Adrenal gland (tissue), 5 donors: ENCODE data around the gene FOXJ3.

Experiments
- CTCF ChIP-seq, 6 experiments: fragments of 450-650 bp in 4 of 6; fragments of 200-600 bp in 2 of 6; sonication (generic) in 1 of 6; IDR thresholded peaks; 1 replicate in 5 of 6; 2 replicates in 1 of 6; pipeline versions ENCODE4 v1.5.1 to v1.8.0; 2016 to 2021; ENCODE audit warnings: antibody characterized with exemption in 6 of 6, mild to moderate bottlenecking in 2 of 6, moderate library complexity in 1 of 6
- POLR2A ChIP-seq, 2 donors: fragments of 450-650 bp; IDR thresholded peaks; one replicate each; pipeline ENCODE4 v1.6.1; 2017; ENCODE audit warnings: antibody characterized with exemption in 2 of 2, mild to moderate bottlenecking in 2 of 2, moderate library complexity in 1 of 2
- donor health status: DM: no; HTN: no; CAD: no.

GRCh38 chr1:42364089-42364488 is 29.1 kb upstream of the FOXJ3 start:
- no peak for TF ChIP-seq CTCF (IDR thresholded peaks at IDR 0.05)
- no peak for TF ChIP-seq POLR2A (IDR thresholded peaks at IDR 0.05)
